Thymus (tissue), 11 donors: ENCODE measurements around the gene HBEGF. TPM values are rescaled to one million over a fixed set of nuclear protein-coding genes. Genes with fewer than 3 reads are reported as not detected.

Experiments
- DNase-seq, 9 donors: peaks; one replicate each; pipeline ENCODE4 v3.0.0-alpha.2; 2013; ENCODE audit warnings: low spot score in 9 of 9, low read depth in 6 of 9, missing footprints in 1 of 9
- H3K27ac ChIP-seq, 2 donors: one replicate each; pipeline ENCODE4 v1.5.1; 2013; ENCODE audit warnings: control low read depth in 1 of 2, low read depth in 1 of 2, low read length in 1 of 2, mild to moderate bottlenecking in 1 of 2, moderate library complexity in 1 of 2
- H3K27me3 ChIP-seq, 2 donors: one replicate each; pipeline ENCODE4 v1.5.1; 2013; ENCODE audit warnings: low read length in 1 of 2; ENCODE audit not compliant: control insufficient read depth in 2 of 2, insufficient read depth in 1 of 2
- H3K36me3 ChIP-seq, 2 donors: one replicate each; pipeline ENCODE4 v1.5.1; 2013; ENCODE audit warnings: low read length in 1 of 2, mild to moderate bottlenecking in 1 of 2, moderate library complexity in 1 of 2; ENCODE audit not compliant: control insufficient read depth in 2 of 2, insufficient read depth in 2 of 2
- H3K4me1 ChIP-seq, 2 donors: one replicate each; pipeline ENCODE4 v1.5.1; 2013; ENCODE audit warnings: low read length in 2 of 2; ENCODE audit not compliant: control insufficient read depth in 2 of 2, insufficient read depth in 2 of 2
- H3K4me3 ChIP-seq, 2 donors: one replicate each; pipeline ENCODE4 v1.5.1; 2013; ENCODE audit warnings: low read length in 2 of 2, control low read depth in 1 of 2, mild to moderate bottlenecking in 1 of 2
- H3K9me3 ChIP-seq, 2 donors: one replicate each; pipeline ENCODE4 v1.5.1; 2013; ENCODE audit warnings: low read length in 1 of 2, mild to moderate bottlenecking in 1 of 2; ENCODE audit not compliant: control insufficient read depth in 2 of 2, insufficient read depth in 1 of 2
- WGBS: extraction: QIAGEN DNeasy Blood & Tissue Kit; methylation state at CpG from one replicate; pipeline ENCODE4 v1.1.7; 2013; 5-methylcytosine and 5-hydroxymethylcytosine counted together
- polyA plus RNA-seq: library from polyadenylated mRNA; stranded (reverse); fragments of 200-250 nt; gene quantifications from one replicate; pipeline ENCODE4 v1.2.3, GENCODE V29; 2013
- total RNA-seq: library from RNA; stranded (reverse); fragments of 120-200 nt; gene quantifications from one replicate; pipeline ENCODE4 v1.2.4, GENCODE V29; 2013
- donor health status: healthy.

The HBEGF gene
- total and polyA plus RNA-seq, 2 donors: 1.7 to 4.2 TPM

DNA sequence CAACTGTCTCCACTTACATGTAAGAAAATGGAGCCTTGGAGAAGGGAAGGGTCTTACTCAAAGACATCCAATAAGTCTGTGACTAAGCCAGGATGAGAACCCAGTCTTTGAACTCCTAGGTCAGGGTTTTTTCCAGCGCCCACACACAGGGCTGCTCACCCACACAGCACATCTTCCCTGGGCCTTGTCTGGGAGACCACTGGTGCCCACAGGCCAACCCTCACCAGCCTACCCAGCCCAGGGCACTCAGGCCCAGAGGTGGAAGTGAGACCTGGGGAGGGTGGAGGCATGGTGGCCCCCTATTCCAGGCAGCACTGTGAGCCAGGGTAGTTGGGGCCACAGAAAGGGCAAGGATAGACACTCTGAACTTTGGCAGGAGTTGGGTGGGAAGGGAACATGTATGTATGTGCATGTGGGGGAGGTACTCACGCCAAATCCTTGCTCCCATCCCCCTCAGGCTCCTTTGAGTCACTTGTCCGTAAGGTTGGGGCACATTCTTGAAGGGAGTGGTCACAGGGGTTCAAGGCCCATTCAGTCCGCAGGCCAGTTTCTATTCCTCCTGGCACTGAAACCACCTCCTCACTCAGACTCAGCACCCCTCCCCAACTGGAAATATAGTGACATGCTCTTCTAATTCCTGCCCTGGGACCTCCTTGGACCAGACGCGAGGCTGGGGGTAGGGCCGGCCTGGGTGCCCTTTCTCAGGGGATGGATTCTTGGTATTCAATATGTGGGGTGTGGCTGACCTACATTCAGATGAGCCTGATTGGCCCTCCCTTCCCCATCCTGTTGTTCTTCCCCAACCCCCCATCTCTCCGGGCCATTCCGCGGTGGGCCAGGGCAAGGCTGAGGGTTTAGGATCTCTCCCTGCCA is 10.7 kb upstream of the HBEGF start:
- 59% methylated on average over 10 of the region's 10 CpGs for WGBS
- H3K36me3 ChIP-seq: no peaks in the 10 kb centered on the region
- H3K4me3 ChIP-seq: no peak overlapping the region
- peaks cover 0 to 6% of the 10 kb centered on the region in 2 donors for H3K9me3 ChIP-seq
- peaks cover 0 to 11% of the 10 kb centered on the region in 2 donors for H3K4me1 ChIP-seq
- peaks cover 0 to 4% of the 10 kb centered on the region in 2 donors for H3K27me3 ChIP-seq
- DNase-seq: no peak
- no peak overlapping the region for H3K27ac ChIP-seq

DNA sequence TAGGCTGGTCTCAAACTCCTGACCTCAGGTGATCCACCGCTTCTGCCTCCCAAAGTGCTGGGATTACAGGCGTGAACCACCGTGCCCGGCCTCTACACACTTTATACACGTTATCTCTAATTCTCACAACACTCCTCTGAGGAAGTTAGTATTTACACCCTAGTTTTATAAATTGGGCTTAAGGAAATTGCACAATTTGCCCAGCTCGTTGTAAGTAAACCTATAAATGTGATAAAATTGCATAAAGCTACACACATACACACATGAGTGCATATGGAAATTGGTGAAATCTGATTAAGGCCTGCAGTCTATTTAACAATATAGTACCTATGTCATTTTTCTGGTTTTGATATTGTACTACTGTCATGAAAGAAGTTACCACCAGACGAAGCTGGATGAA is 9.1 kb upstream of the HBEGF start:
- H3K4me1 ChIP-seq: peaks cover 0 to 11% of the 10 kb centered on the region in 2 donors
- peaks cover 0 to 6% of the 10 kb centered on the region in 2 donors for H3K9me3 ChIP-seq
- H3K36me3 ChIP-seq: no peaks in the 10 kb centered on the region
- peaks cover 0 to 4% of the 10 kb centered on the region in 2 donors for H3K27me3 ChIP-seq
- H3K27ac ChIP-seq: no peak overlapping the region
- WGBS: 87% methylated on average over 7 of the region's 7 CpGs
- DNase-seq: no peak
- no peak overlapping the region for H3K4me3 ChIP-seq

DNA sequence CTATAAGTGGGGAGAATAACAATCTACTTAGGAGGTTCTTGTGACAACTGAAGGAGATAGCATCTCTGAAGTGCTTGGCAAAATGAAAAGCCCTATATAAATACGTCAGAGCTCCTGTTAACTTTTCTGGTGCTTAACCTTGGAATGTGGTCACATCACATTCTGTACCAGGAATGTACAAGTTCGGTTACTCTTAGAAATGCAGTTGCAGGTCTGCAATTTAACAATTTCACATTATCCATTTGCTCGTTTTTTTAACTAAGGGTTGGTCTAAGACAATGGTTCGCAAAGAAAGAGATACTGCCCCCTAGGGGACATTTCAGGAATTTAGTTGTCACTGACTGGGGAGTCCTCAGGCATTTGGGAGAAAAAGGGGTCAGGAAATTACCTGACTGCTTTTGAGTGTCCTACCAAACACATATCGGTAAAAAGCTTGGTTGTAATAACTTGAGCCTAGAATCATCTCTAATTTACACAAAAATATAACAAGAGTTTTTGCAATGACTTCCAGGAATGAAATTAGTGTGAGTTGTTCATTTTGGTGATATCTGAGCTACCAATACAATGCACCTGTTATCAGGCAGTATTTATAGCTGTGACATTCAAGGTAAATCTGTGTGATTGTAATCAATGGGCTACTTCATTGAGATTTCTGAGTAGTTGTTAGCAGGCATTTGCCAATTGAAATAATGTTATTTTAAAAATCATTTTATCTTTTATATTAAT is 5.4 kb upstream of the HBEGF start:
- 8% methylated on average over 5 of the region's 5 CpGs for WGBS
- H3K9me3 ChIP-seq: no peaks in the 10 kb centered on the region
- no peaks in the 10 kb centered on the region for H3K36me3 ChIP-seq
- H3K27me3 ChIP-seq: peaks cover 7 to 11% of the 10 kb centered on the region in 2 donors
- peaks cover 1 to 7% of the 10 kb centered on the region in 2 donors for H3K4me1 ChIP-seq
- peak in 8 of 9 donors; percentile 63 to 90 (median 80) for DNase-seq
- H3K27ac ChIP-seq: no peak overlapping the region
- H3K4me3 ChIP-seq: no peak overlapping the region

DNA sequence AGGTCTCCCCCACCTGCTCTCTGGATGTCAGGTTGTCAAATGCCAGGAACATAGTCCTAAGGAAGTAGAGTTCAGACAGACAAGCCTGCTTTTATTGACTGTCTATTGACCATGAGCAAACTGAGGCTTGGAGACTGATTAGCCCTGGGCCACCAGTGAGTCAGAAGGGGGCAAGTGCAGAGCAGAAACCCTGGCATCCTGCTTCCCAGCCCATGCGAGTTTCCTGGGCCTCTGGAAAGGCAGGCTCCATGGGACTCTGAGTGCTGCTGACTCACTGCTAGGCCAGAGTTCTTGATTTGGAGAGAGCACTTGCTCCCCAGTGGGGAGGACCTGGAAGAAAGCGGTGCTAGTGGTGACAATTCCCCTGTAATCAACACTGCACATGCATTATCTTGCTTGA is 2.8 kb upstream of the HBEGF start:
- Histone ChIP-seq H3K9me3 (no peaks in the 10 kb centered on the region), H3K27ac (no peak overlapping the region), H3K36me3 (no peaks in the 10 kb centered on the region), H3K4me3 (no peak overlapping the region), H3K4me1 (peaks cover 2 to 22% of the 10 kb centered on the region in 2 donors), H3K27me3 (peaks cover 24 to 34% of the 10 kb centered on the region in 2 donors)
- WGBS: 100% methylated on average over 2 of the region's 2 CpGs
- no peak for DNase-seq

DNA sequence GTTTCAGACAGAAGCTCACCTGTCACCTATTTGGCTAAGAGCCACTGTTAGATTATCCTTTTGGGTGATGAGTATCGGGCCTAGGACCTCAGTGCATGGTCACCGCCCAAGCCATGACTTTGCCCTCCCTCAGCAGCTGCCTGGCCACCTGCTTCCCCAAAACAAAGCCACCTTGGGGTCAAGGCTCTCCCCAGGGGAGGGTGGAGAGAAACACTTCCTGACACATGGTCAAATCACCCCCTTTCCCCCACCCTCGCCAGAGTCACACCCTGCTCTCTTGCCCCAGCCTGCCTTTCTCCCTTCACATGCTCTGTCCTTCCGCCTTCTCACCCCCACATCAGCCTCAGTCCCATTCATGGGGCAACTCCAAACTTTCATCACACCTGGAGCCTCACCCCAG is 1.7 kb upstream of the HBEGF start:
- Histone ChIP-seq H3K27me3 (peaks cover 24 to 34% of the 10 kb centered on the region in 2 donors), H3K9me3 (no peaks in the 10 kb centered on the region), H3K36me3 (no peaks in the 10 kb centered on the region), H3K4me3 (no peak overlapping the region), H3K27ac (no peak overlapping the region), H3K4me1 (peaks cover 2 to 25% of the 10 kb centered on the region in 2 donors)
- WGBS: 91% methylated on average over 4 of the region's 4 CpGs
- no peak for DNase-seq

DNA sequence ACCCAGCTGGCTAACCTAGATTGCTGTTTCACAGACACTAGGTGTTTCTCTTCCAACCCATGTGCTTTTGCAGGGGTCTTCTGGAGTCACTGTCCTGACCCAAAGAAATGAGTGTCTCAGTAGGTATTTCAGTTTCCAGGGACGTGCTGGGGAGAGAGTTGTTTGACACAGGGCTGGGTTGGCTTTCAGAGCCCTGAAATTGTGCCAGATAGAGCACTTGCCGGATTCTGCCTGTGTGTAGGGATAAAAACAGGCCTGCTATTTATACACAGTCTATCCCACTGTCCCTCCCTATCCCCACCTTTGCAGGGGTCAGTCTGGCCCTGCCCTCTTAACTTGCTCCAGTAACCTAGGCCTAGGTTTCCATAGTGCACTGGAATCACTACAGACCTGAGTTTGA is 957 bp upstream of the HBEGF start:
- peaks cover 7 to 32% of the 10 kb centered on the region in 2 donors for H3K4me1 ChIP-seq
- WGBS: 92% methylated on average over 2 of the region's 2 CpGs

DNA sequence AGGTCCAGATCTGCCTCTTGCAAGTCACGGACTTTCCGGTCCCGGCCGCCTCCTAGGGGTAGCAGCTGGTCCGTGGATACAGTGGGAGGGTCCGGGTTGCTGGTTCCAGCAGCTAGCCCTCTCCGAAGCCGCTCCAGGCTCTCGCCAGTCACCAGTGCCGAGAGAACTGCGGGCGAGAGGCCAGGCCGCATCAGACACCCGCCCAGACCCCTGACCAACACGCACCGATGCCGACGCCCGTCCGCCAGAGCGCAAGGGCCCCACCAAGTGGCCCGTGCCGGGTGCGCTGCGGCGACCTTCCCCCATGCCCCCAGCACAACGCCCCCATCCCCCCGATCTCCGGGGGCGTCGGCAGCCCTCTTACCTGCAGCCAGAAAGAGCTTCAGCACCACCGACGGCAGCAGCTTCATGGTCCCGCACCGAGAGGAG is 470 bp downstream of the HBEGF start:
- H3K4me1 ChIP-seq: peaks cover 11 to 43% of the 10 kb centered on the region in 2 donors
- no peaks in the 10 kb centered on the region for H3K36me3 ChIP-seq
- H3K27ac ChIP-seq: no peak overlapping the region
- peak in 1 of 9 donors; percentile 18 for DNase-seq
- peaks cover 0 to 6% of the 10 kb centered on the region in 2 donors for H3K9me3 ChIP-seq
- H3K27me3 ChIP-seq: peaks cover 24 to 34% of the 10 kb centered on the region in 2 donors
- peak overlapping the region; percentile 32 to 57 for H3K4me3 ChIP-seq
- WGBS: 20% methylated on average over 35 of the region's 35 CpGs

More for the DNA sequence above, 957 bp upstream of the HBEGF start:
- Histone ChIP-seq H3K4me3 (no peak overlapping the region), H3K27me3 (peaks cover 24 to 34% of the 10 kb centered on the region in 2 donors), H3K27ac (no peak overlapping the region), H3K36me3 (no peaks in the 10 kb centered on the region), H3K9me3 (no peaks in the 10 kb centered on the region)
- no peak for DNase-seq

DNA sequence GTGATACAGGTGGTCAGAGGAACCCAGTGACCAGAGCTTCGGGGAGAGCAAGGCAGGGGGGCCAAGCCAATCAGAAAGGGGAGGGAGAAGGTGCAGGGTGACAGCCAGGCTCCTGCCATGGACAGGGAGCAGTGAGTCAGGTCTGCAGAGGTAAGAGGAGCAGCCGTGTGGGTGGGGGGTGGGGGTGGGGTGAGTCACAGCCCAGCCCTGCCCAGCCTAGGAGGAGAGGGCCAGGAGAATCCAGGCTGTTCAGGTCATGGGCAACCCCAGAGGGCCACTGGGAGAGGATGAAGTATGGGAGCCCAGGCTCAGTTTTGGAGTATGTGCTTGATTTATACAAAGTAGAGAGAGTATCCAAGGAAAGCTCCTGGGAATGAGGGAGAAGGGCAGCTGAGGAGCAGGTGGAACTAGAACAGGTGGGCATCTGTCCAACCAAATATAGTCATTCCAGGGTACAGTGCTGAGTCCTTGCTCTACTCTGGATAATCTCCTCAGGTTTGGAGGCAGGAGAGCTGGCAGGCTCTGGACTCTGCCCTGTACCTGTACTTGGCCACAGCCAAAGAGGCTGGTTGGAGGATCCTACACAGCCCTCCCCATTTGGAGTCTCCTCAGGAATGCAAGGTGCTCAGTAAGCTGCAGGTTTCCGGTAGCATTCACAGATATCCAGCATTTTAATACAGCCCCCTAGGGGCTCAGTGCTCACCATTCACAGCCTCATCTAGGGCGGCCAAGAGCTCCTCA is 1.6 kb downstream of the HBEGF start:
- H3K4me3 ChIP-seq: peak overlapping the region in 1 of 2 donors; percentile 6
- WGBS: 87% methylated on average over 4 of the region's 4 CpGs
- peaks cover 24 to 34% of the 10 kb centered on the region in 2 donors for H3K27me3 ChIP-seq
- H3K4me1 ChIP-seq: peaks cover 11 to 43% of the 10 kb centered on the region in 2 donors
- DNase-seq: no peak
- H3K9me3 ChIP-seq: peaks cover 0 to 6% of the 10 kb centered on the region in 2 donors
- H3K36me3 ChIP-seq: no peaks in the 10 kb centered on the region
- H3K27ac ChIP-seq: no peak overlapping the region
